CD4-positive, alpha-beta T cell (primary cell): ENCODE measurements around the gene TMEM258. TPM values are rescaled to one million over a fixed set of nuclear protein-coding genes. Genes with fewer than 3 reads are reported as not detected.

ENCODE experiments used
- ATAC-seq: fragments of 200-7000 bp; cut with Tn5 transposase; one replicate; pipeline ENCODE4 v1.10.0; 2022; ENCODE audit warnings: mild to moderate bottlenecking; ENCODE audit not compliant: poor library complexity
- CTCF ChIA-PET: fragments of 350-600 bp; sonication (Branson Sonifier 250); formaldehyde crosslinking; loops from one replicate; lab custom pipeline; 2021; ENCODE audit warnings: antibody characterized with exemption, inconsistent platforms; lab: Charles Lee
- POLR2A ChIA-PET: fragments of 350-600 bp; sonication (Branson Sonifier 250); formaldehyde crosslinking; loops from one replicate; lab custom pipeline; 2021; ENCODE audit warnings: antibody characterized with exemption, inconsistent platforms; lab: Charles Lee
- DNase-seq, 14 experiments: peaks; one replicate each; pipeline ENCODE4 v3.0.0-alpha.2; 2013 to 2020; ENCODE audit warnings: mixed read lengths in 2 of 14
- H3K27ac ChIP-seq, 2 donors: one replicate each; pipeline versions ENCODE4 v1.5.1 to v1.7.0; 2013; ENCODE audit warnings: low read length in 2 of 2, low read depth in 1 of 2, mild to moderate bottlenecking in 1 of 2
- H3K27me3 ChIP-seq, 2 experiments: 1 replicate in 1 of 2; 2 replicates in 1 of 2; pipeline versions ENCODE4 v1.6.1 to v1.7.0; 2013; ENCODE audit warnings: low read length in 2 of 2, control low read depth in 1 of 2, mild to moderate bottlenecking in 1 of 2, moderate library complexity in 1 of 2; ENCODE audit not compliant: insufficient read depth in 2 of 2, control insufficient read depth in 1 of 2
- H3K36me3 ChIP-seq: one replicate; pipeline ENCODE4 v1.6.1; 2013; ENCODE audit warnings: low read length, control low read depth; ENCODE audit not compliant: insufficient read depth
- H3K4me1 ChIP-seq: one replicate; pipeline ENCODE4 v1.6.1; 2013; ENCODE audit warnings: low read length, control low read depth; ENCODE audit not compliant: insufficient read depth
- H3K4me3 ChIP-seq: one replicate; pipeline ENCODE4 v1.5.1; 2013; ENCODE audit warnings: mild to moderate bottlenecking, low read length, moderate library complexity
- H3K9me3 ChIP-seq, 2 experiments: 1 replicate in 1 of 2; 2 replicates in 1 of 2; pipeline versions ENCODE4 v1.6.1 to v1.7.0; 2013; ENCODE audit warnings: low read length in 2 of 2, mild to moderate bottlenecking in 2 of 2, control low read depth in 1 of 2, moderate library complexity in 1 of 2; ENCODE audit not compliant: control insufficient read depth in 1 of 2, insufficient read depth in 1 of 2
- H3K27ac Mint-ChIP-seq: one replicate; pipeline ENCODE4 v1.8.0; 2020; ENCODE audit warnings: mixed read lengths
- H3K27me3 Mint-ChIP-seq: one replicate; pipeline ENCODE4 v1.8.0; 2021; ENCODE audit warnings: mixed read lengths
- H3K36me3 Mint-ChIP-seq: one replicate; pipeline ENCODE4 v1.8.0; 2021; ENCODE audit warnings: low read depth, mixed read lengths
- H3K4me1 Mint-ChIP-seq: one replicate; pipeline ENCODE4 v1.8.0; 2021; ENCODE audit warnings: low read depth, mixed read lengths
- H3K4me3 Mint-ChIP-seq: one replicate; pipeline ENCODE4 v1.8.0; 2020; ENCODE audit warnings: mild to moderate bottlenecking, mixed read lengths
- H3K9me3 Mint-ChIP-seq: one replicate; pipeline ENCODE4 v1.8.0; 2020; ENCODE audit warnings: mixed read lengths
- intact Hi-C, 2 experiments: fragments of 100-400 bp; cut with DNase I in 1 of 2; cut with micrococcal nuclease in 1 of 2; formaldehyde crosslinking; loops; one replicate each; pipeline versions ENCODE4 v1.15.1 to v1.9.0; 2023 to 2025; cut with DNase I, micrococcal nuclease
- total RNA-seq, 174 experiments: library from RNA in 2 of 174; stranded (reverse) in 2 of 174; gene quantifications; one replicate each; pipeline ENCODE4 v1.2.3 and lab custom pipeline; 2021 to 2026
- TF ChIP-seq, protein P1 (sequence below): fragments of 200-600 bp; IDR thresholded peaks from one replicate; pipeline ENCODE4 v1.8.0; 2022; ENCODE audit warnings: antibody characterized with exemption, mild to moderate bottlenecking

Gene TMEM258
- total RNA-seq, 2 experiments from 2014 or later: 55.2 to 56.0 TPM

- H3K27me3 Mint-ChIP-seq: peaks cover 7% of the 10 kb centered on the region
- POLR2A ChIA-PET: no interaction called here
- Histone ChIP-seq H3K9me3 (no peaks in the 10 kb centered on the region), H3K4me1 (no peaks in the 10 kb centered on the region), H3K36me3 (no peaks in the 10 kb centered on the region), H3K4me3 (no peak overlapping the region), H3K27ac (no peak overlapping the region), H3K27me3 (no peaks in the 10 kb centered on the region)
- no peak overlapping the region for H3K27ac Mint-ChIP-seq
- ATAC-seq (no peak), DNase-seq (no peak)
- CTCF ChIA-PET: interaction anchor here (1.4 kb wide), 1 partner anchor 33 kb away, joined by 3 read pairs; no protein-coding TSS in a partner anchor
- TF ChIP-seq, protein P1, sequence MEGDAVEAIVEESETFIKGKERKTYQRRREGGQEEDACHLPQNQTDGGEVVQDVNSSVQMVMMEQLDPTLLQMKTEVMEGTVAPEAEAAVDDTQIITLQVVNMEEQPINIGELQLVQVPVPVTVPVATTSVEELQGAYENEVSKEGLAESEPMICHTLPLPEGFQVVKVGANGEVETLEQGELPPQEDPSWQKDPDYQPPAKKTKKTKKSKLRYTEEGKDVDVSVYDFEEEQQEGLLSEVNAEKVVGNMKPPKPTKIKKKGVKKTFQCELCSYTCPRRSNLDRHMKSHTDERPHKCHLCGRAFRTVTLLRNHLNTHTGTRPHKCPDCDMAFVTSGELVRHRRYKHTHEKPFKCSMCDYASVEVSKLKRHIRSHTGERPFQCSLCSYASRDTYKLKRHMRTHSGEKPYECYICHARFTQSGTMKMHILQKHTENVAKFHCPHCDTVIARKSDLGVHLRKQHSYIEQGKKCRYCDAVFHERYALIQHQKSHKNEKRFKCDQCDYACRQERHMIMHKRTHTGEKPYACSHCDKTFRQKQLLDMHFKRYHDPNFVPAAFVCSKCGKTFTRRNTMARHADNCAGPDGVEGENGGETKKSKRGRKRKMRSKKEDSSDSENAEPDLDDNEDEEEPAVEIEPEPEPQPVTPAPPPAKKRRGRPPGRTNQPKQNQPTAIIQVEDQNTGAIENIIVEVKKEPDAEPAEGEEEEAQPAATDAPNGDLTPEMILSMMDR: no peak
- H3K9me3 Mint-ChIP-seq: no peaks in the 10 kb centered on the region
- intact Hi-C loops: no loop called here
- no peaks in the 10 kb centered on the region for H3K36me3 Mint-ChIP-seq
- H3K4me3 Mint-ChIP-seq: no peak overlapping the region
- no peaks in the 10 kb centered on the region for H3K4me1 Mint-ChIP-seq
Measured at GRCh38 chr11:61766353-61766841, 26.0 kb downstream of the TMEM258 start.

GRCh38 chr11:61765550-61766253 lies 26.7 kb downstream of the TMEM258 start:
- TF ChIP-seq, protein P1: no peak
- CTCF ChIA-PET: interaction anchor here (1.4 kb wide), 1 partner anchor 32 kb away, joined by 3 read pairs; no protein-coding TSS in a partner anchor
- no peaks in the 10 kb centered on the region for H3K4me1 ChIP-seq
- ATAC-seq (no peak), DNase-seq (no peak)
- H3K4me3 Mint-ChIP-seq: no peak overlapping the region
- H3K27me3 ChIP-seq: no peaks in the 10 kb centered on the region
- no peaks in the 10 kb centered on the region for H3K36me3 ChIP-seq
- H3K27ac Mint-ChIP-seq: no peak overlapping the region
- no peaks in the 10 kb centered on the region for H3K4me1 Mint-ChIP-seq
- no peaks in the 10 kb centered on the region for H3K9me3 Mint-ChIP-seq
- intact Hi-C loops: no loop called here
- no peaks in the 10 kb centered on the region for H3K36me3 Mint-ChIP-seq
- POLR2A ChIA-PET: no interaction called here
- no peak overlapping the region for H3K4me3 ChIP-seq
- no peaks in the 10 kb centered on the region for H3K9me3 ChIP-seq
- H3K27ac ChIP-seq: no peak overlapping the region
- peaks cover 7% of the 10 kb centered on the region for H3K27me3 Mint-ChIP-seq

DNA sequence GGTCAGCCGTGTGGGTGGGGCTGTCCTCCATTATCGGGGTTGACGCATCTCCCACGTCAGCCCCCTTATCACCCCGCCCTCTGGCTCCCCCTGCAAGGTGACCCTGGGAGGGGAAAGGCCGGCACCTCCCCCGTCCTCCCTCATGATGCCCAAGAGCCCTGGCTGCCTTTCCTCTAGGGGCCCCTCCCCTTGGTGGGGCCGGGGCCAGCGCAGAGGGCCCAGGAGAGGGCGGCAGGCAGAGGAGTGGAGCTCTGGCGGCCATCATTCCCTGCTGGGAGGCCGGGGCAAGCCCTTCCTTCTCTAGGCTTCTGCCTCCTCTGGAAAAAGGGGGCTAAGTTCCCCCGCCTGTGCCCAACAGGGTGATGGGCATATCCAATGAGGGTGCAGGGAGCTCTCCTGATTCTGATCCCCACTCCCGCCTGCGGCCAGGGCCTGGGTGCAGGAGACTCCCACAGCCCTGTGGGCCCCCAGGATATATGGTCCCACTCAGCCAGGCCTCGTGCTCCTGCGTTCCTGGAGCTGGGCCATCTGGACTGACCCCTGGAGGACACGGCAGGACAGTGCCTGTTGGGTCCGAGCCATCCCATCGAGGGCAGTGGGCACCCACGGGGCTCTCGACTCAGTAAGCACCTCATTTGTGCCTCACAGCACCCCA lies 27.7 kb downstream of the TMEM258 start:
- intact Hi-C loops: no loop called here
- H3K27ac ChIP-seq: no peak overlapping the region
- POLR2A ChIA-PET: no interaction called here
- no peaks in the 10 kb centered on the region for H3K27me3 ChIP-seq
- CTCF ChIA-PET: no interaction called here
- no peaks in the 10 kb centered on the region for H3K4me1 Mint-ChIP-seq
- no peak overlapping the region for H3K27ac Mint-ChIP-seq
- H3K36me3 Mint-ChIP-seq: no peaks in the 10 kb centered on the region
- no peak overlapping the region for H3K4me3 Mint-ChIP-seq
- no peak for DNase-seq
- H3K9me3 ChIP-seq: no peaks in the 10 kb centered on the region
- H3K4me1 ChIP-seq: no peaks in the 10 kb centered on the region
- TF ChIP-seq, protein P1: no peak
- peaks cover 7% of the 10 kb centered on the region for H3K27me3 Mint-ChIP-seq
- H3K9me3 Mint-ChIP-seq: no peaks in the 10 kb centered on the region
- no peak for ATAC-seq
- H3K36me3 ChIP-seq: no peaks in the 10 kb centered on the region
- no peak overlapping the region for H3K4me3 ChIP-seq
